ENCODE data around the gene BCL2L1.
"Not testable (repeated sequence)": the region's sequence is repeated elsewhere in the genome, so short reads cannot be mapped to it uniquely, and the experiment has no call there.

The BCL2L1 gene

GRCh38 chr20:31757254-31757653 is 34.6 kb upstream of the BCL2L1 start:
- Histone ChIP-seq H3K27ac (ENCODE audit: low read depth, low read length) (no peak overlapping the region), H3K4me3 (ENCODE audit: low read depth in 1 of 5, low read length in 5 of 5) (no peak overlapping the region), H3K27me3 (ENCODE audit: control insufficient read depth in 5 of 5, insufficient read depth in 4 of 5, low read length in 5 of 5) (no peaks in the 10 kb centered on the region), H3K9me3 (ENCODE audit: control insufficient read depth in 5 of 5, low read length in 5 of 5) (no peaks in the 10 kb centered on the region), H3K4me1 (ENCODE audit: control insufficient read depth in 5 of 5, insufficient read depth in 5 of 5, low read length in 5 of 5) (no peaks in the 10 kb centered on the region), H3K36me3 (ENCODE audit: control insufficient read depth in 5 of 5, insufficient read depth in 5 of 5, low read length in 5 of 5) (no peaks in the 10 kb centered on the region), H3K9ac (ENCODE audit: low read length in 5 of 5) (no peak overlapping the region)

- no peak overlapping the region for H3K9ac ChIP-seq (ENCODE audit: low read length in 5 of 5)
Observed at GRCh38 chr20:31751126-31751525, 28.5 kb upstream of the BCL2L1 start.

GRCh38 chr20:31749223-31749622 is 26.6 kb upstream of the BCL2L1 start:
- no peaks in the 10 kb centered on the region for H3K36me3 ChIP-seq (ENCODE audit: control insufficient read depth in 5 of 5, insufficient read depth in 5 of 5, low read length in 5 of 5)
- H3K27ac ChIP-seq (ENCODE audit: low read depth, low read length) = no peak overlapping the region
- no peaks in the 10 kb centered on the region for H3K27me3 ChIP-seq (ENCODE audit: control insufficient read depth in 5 of 5, insufficient read depth in 4 of 5, low read length in 5 of 5)
- no peaks in the 10 kb centered on the region for H3K9me3 ChIP-seq (ENCODE audit: control insufficient read depth in 5 of 5, low read length in 5 of 5)
- H3K4me1 ChIP-seq (ENCODE audit: control insufficient read depth in 5 of 5, insufficient read depth in 5 of 5, low read length in 5 of 5) = no peaks in the 10 kb centered on the region
- H3K9ac ChIP-seq (ENCODE audit: low read length in 5 of 5) = no peak overlapping the region
- no peak overlapping the region for H3K4me3 ChIP-seq (ENCODE audit: low read depth in 1 of 5, low read length in 5 of 5)

More at GRCh38 chr20:31751126-31751525, 28.5 kb upstream of the BCL2L1 start:
- H3K27ac ChIP-seq (ENCODE audit: low read depth, low read length) = no peak overlapping the region
- H3K4me3 ChIP-seq (ENCODE audit: low read depth in 1 of 5, low read length in 5 of 5) = no peak overlapping the region
- H3K36me3 ChIP-seq (ENCODE audit: control insufficient read depth in 5 of 5, insufficient read depth in 5 of 5, low read length in 5 of 5) = no peaks in the 10 kb centered on the region
- no peaks in the 10 kb centered on the region for H3K27me3 ChIP-seq (ENCODE audit: control insufficient read depth in 5 of 5, insufficient read depth in 4 of 5, low read length in 5 of 5)
- no peaks in the 10 kb centered on the region for H3K4me1 ChIP-seq (ENCODE audit: control insufficient read depth in 5 of 5, insufficient read depth in 5 of 5, low read length in 5 of 5)
- H3K9me3 ChIP-seq (ENCODE audit: control insufficient read depth in 5 of 5, low read length in 5 of 5) = no peaks in the 10 kb centered on the region

GRCh38 chr20:31747640-31748039 is 25.0 kb upstream of the BCL2L1 start:
- Histone ChIP-seq H3K9me3 (ENCODE audit: control insufficient read depth in 5 of 5, low read length in 5 of 5) (no peaks in the 10 kb centered on the region), H3K27me3 (ENCODE audit: control insufficient read depth in 5 of 5, insufficient read depth in 4 of 5, low read length in 5 of 5) (no peaks in the 10 kb centered on the region), H3K4me1 (ENCODE audit: control insufficient read depth in 5 of 5, insufficient read depth in 5 of 5, low read length in 5 of 5) (no peaks in the 10 kb centered on the region), H3K9ac (ENCODE audit: low read length in 5 of 5) (no peak overlapping the region), H3K36me3 (ENCODE audit: control insufficient read depth in 5 of 5, insufficient read depth in 5 of 5, low read length in 5 of 5) (no peaks in the 10 kb centered on the region), H3K27ac (ENCODE audit: low read depth, low read length) (no peak overlapping the region), H3K4me3 (ENCODE audit: low read depth in 1 of 5, low read length in 5 of 5) (no peak overlapping the region)

GRCh38 chr20:31747028-31747427 is 24.4 kb upstream of the BCL2L1 start:
- H3K27ac ChIP-seq (ENCODE audit: low read depth, low read length); H3K4me1 ChIP-seq (ENCODE audit: control insufficient read depth in 5 of 5, insufficient read depth in 5 of 5, low read length in 5 of 5); H3K27me3 ChIP-seq (ENCODE audit: control insufficient read depth in 5 of 5, insufficient read depth in 4 of 5, low read length in 5 of 5); H3K4me3 ChIP-seq (ENCODE audit: low read depth in 1 of 5, low read length in 5 of 5); H3K9ac ChIP-seq (ENCODE audit: low read length in 5 of 5); H3K9me3 ChIP-seq (ENCODE audit: control insufficient read depth in 5 of 5, low read length in 5 of 5); H3K36me3 ChIP-seq (ENCODE audit: control insufficient read depth in 5 of 5, insufficient read depth in 5 of 5, low read length in 5 of 5): not testable (repeated sequence)

GRCh38 chr20:31746068-31746878 is 23.6 kb upstream of the BCL2L1 start:
- Histone ChIP-seq H3K9ac (ENCODE audit: low read length in 5 of 5) (no peak overlapping the region), H3K36me3 (ENCODE audit: control insufficient read depth in 5 of 5, insufficient read depth in 5 of 5, low read length in 5 of 5) (no peaks in the 10 kb centered on the region), H3K9me3 (ENCODE audit: control insufficient read depth in 5 of 5, low read length in 5 of 5) (no peaks in the 10 kb centered on the region), H3K4me3 (ENCODE audit: low read depth in 1 of 5, low read length in 5 of 5) (no peak overlapping the region), H3K27me3 (ENCODE audit: control insufficient read depth in 5 of 5, insufficient read depth in 4 of 5, low read length in 5 of 5) (no peaks in the 10 kb centered on the region), H3K27ac (ENCODE audit: low read depth, low read length) (no peak overlapping the region), H3K4me1 (ENCODE audit: control insufficient read depth in 5 of 5, insufficient read depth in 5 of 5, low read length in 5 of 5) (no peaks in the 10 kb centered on the region)

GRCh38 chr20:31740656-31741323 is 18.1 kb upstream of the BCL2L1 start:
- Histone ChIP-seq H3K9me3 (ENCODE audit: control insufficient read depth in 5 of 5, low read length in 5 of 5) (no peaks in the 10 kb centered on the region), H3K9ac (ENCODE audit: low read length in 5 of 5) (no peak overlapping the region), H3K4me1 (ENCODE audit: control insufficient read depth in 5 of 5, insufficient read depth in 5 of 5, low read length in 5 of 5) (peaks cover 0 to 19% (median 16%) of the 10 kb centered on the region in 5 donors), H3K36me3 (ENCODE audit: control insufficient read depth in 5 of 5, insufficient read depth in 5 of 5, low read length in 5 of 5) (no peaks in the 10 kb centered on the region), H3K27me3 (ENCODE audit: control insufficient read depth in 5 of 5, insufficient read depth in 4 of 5, low read length in 5 of 5) (no peaks in the 10 kb centered on the region), H3K27ac (ENCODE audit: low read depth, low read length) (no peak overlapping the region), H3K4me3 (ENCODE audit: low read depth in 1 of 5, low read length in 5 of 5) (no peak overlapping the region)

- H3K4me3 ChIP-seq (ENCODE audit: low read depth in 1 of 5, low read length in 5 of 5) = no peak overlapping the region
- H3K9me3 ChIP-seq (ENCODE audit: control insufficient read depth in 5 of 5, low read length in 5 of 5) = no peaks in the 10 kb centered on the region
- H3K27ac ChIP-seq (ENCODE audit: low read depth, low read length) = no peak overlapping the region
- no peak overlapping the region for H3K9ac ChIP-seq (ENCODE audit: low read length in 5 of 5)
- no peaks in the 10 kb centered on the region for H3K27me3 ChIP-seq (ENCODE audit: control insufficient read depth in 5 of 5, insufficient read depth in 4 of 5, low read length in 5 of 5)
- H3K36me3 ChIP-seq (ENCODE audit: control insufficient read depth in 5 of 5, insufficient read depth in 5 of 5, low read length in 5 of 5) = no peaks in the 10 kb centered on the region
- H3K4me1 ChIP-seq (ENCODE audit: control insufficient read depth in 5 of 5, insufficient read depth in 5 of 5, low read length in 5 of 5) = peaks cover 0 to 19% (median 16%) of the 10 kb centered on the region in 5 donors
Observed at GRCh38 chr20:31740208-31740607, 17.5 kb upstream of the BCL2L1 start.

- peak overlapping the region; percentile 86 for H3K27ac ChIP-seq (ENCODE audit: low read depth, low read length)
- H3K9ac ChIP-seq (ENCODE audit: low read length in 5 of 5) = peak overlapping the region in 4 of 5 donors; percentile 72 to 88 (median 81)
- peak overlapping the region; percentile 75 to 92 (median 90) for H3K4me3 ChIP-seq (ENCODE audit: low read depth in 1 of 5, low read length in 5 of 5)
- H3K4me1 ChIP-seq (ENCODE audit: control insufficient read depth in 5 of 5, insufficient read depth in 5 of 5, low read length in 5 of 5) = peaks cover 0 to 19% (median 16%) of the 10 kb centered on the region in 5 donors
- H3K27me3 ChIP-seq (ENCODE audit: control insufficient read depth in 5 of 5, insufficient read depth in 4 of 5, low read length in 5 of 5) = no peaks in the 10 kb centered on the region
- H3K9me3 ChIP-seq (ENCODE audit: control insufficient read depth in 5 of 5, low read length in 5 of 5) = no peaks in the 10 kb centered on the region
- no peaks in the 10 kb centered on the region for H3K36me3 ChIP-seq (ENCODE audit: control insufficient read depth in 5 of 5, insufficient read depth in 5 of 5, low read length in 5 of 5)
Observed at GRCh38 chr20:31739550-31739977, 16.9 kb upstream of the BCL2L1 start.

Data from subcutaneous abdominal adipose tissue (tissue), 5 donors.